A549 (cell line): ENCODE results near the gene AHI1. TPM values are rescaled to one million over a fixed set of nuclear protein-coding genes. Genes with fewer than 3 reads are reported as not detected.

Source experiments
- ATAC-seq, 2 experiments: fragments of 200-7000 bp in 1 of 2; fragments of >200 bp in 1 of 2; cut with Nextera tagmentation in 1 of 2; cut with Tn5 transposase in 1 of 2; 3 replicates each; pipeline versions ENCODE4 v1.8.0 to v1.9.1; 2018 to 2020; ENCODE audit warnings: mild to moderate bottlenecking in 1 of 2, moderate library complexity in 1 of 2
- CTCF ChIA-PET: fragments of 300-600 bp; sonication (Branson Sonifier 250); formaldehyde crosslinking; extraction: SDS; loops from one replicate; lab custom pipeline; 2021; ENCODE audit warnings: antibody characterized with exemption, inconsistent platforms; lab: Yijun Ruan, JAX
- POLR2A ChIA-PET: fragments of 350-600 bp; formaldehyde crosslinking; extraction: SDS; loops from one replicate; lab custom pipeline; 2021; ENCODE audit warnings: antibody characterized with exemption, inconsistent platforms; lab: Yijun Ruan, JAX
- DNase-seq, 2 experiments: peaks; one replicate each; pipeline versions ENCODE4 v3.0.0 to v3.0.0-alpha.2; 2011 to 2016; ENCODE audit warnings: low read depth in 1 of 2, low spot score in 1 of 2
- FAIRE-seq: peaks from 2 replicates; lab custom pipeline; 2011; peaks lifted over from hg19 to GRCh38; lab: Jason Lieb, UNC
- H3K27ac ChIP-seq, 2 experiments: fragments of >200 bp; sonication (Bioruptor Twin); formaldehyde crosslinking; 3 replicates each; pipeline ENCODE4 v1.5.1; 2016 to 2017
- H3K4me1 ChIP-seq: fragments of >200 bp; sonication (Bioruptor Twin); formaldehyde crosslinking; 3 replicates; pipeline ENCODE4 v1.6.1; 2016
- H3K4me2 ChIP-seq: fragments of >200 bp; sonication (Bioruptor Twin); formaldehyde crosslinking; 3 replicates; pipeline ENCODE4 v1.6.1; 2016
- H3K4me3 ChIP-seq: fragments of >200 bp; sonication (Bioruptor Twin); formaldehyde crosslinking; 3 replicates; pipeline ENCODE4 v1.5.1; 2016
- H3K9me3 ChIP-seq: fragments of >200 bp; sonication (Bioruptor Twin); formaldehyde crosslinking; 3 replicates; pipeline ENCODE4 v1.6.1; 2016
- BCL3 ChIP-seq: fragments of >200 bp; sonication (Bioruptor Twin); formaldehyde crosslinking; IDR thresholded peaks from 3 replicates; pipeline ENCODE4 v1.6.1; 2016
- CHD2 ChIP-seq: fragments of 150-350 bp; IDR thresholded peaks from 2 replicates; pipeline ENCODE4 v1.6.1; 2014; ENCODE audit warnings: low read length; ENCODE audit not compliant: partially characterized antibody
- EHF ChIP-seq: fragments of 250-450 bp; sonication (Bioruptor Pico); IDR thresholded peaks from 2 replicates; pipeline ENCODE4 v1.5.0; 2020; ENCODE audit warnings: mild to moderate bottlenecking
- ELK1 ChIP-seq: fragments of 150-350 bp; IDR thresholded peaks from 2 replicates; pipeline ENCODE4 v1.6.1; 2014; ENCODE audit warnings: low read depth, mild to moderate bottlenecking, low read length
- ESRRA ChIP-seq: fragments of 150-350 bp; IDR thresholded peaks from 2 replicates; pipeline ENCODE4 v1.6.1; 2014; ENCODE audit warnings: mild to moderate bottlenecking, low read length, borderline replicate concordance
- FOSB ChIP-seq: fragments of 250-450 bp; sonication (Bioruptor Pico); IDR thresholded peaks from 2 replicates; pipeline ENCODE4 v1.5.0; 2020; ENCODE audit warnings: mild to moderate bottlenecking, moderate library complexity
- FOSL2 ChIP-seq, 2 experiments: fragments of 450-650 bp in 1 of 2; fragments of >200 bp in 1 of 2; sonication (Bioruptor Twin) in 1 of 2; formaldehyde crosslinking; IDR thresholded peaks; 2 replicates each; pipeline versions ENCODE4 v1.5.0 to v1.6.1; 2016 to 2020; ENCODE audit warnings: mild to moderate bottlenecking in 1 of 2, moderate library complexity in 1 of 2
- GATA3 ChIP-seq: IDR thresholded peaks from 2 replicates; pipeline ENCODE4 v1.6.1; 2012; ENCODE audit warnings: borderline replicate concordance
- HDAC2 ChIP-seq: fragments of 200-600 bp; sonication (generic); IDR thresholded peaks from 2 replicates; pipeline ENCODE4 v1.6.1; 2016
- HES2 ChIP-seq: fragments of >200 bp; sonication (Bioruptor Twin); formaldehyde crosslinking; IDR thresholded peaks from 2 replicates; pipeline ENCODE4 v1.6.1; 2016
- HEYL ChIP-seq: fragments of 250-450 bp; sonication (Bioruptor Pico); IDR thresholded peaks from 2 replicates; pipeline ENCODE4 v1.8.0; 2021; ENCODE audit warnings: mild to moderate bottlenecking, moderate library complexity
- HMGXB4 ChIP-seq: fragments of 250-450 bp; sonication (Bioruptor Pico); IDR thresholded peaks from 2 replicates; pipeline ENCODE4 v1.5.0; 2021; ENCODE audit warnings: mild to moderate bottlenecking, moderate library complexity, borderline replicate concordance
- HOXA7 ChIP-seq: fragments of 250-450 bp; sonication (Bioruptor Pico); IDR thresholded peaks from 2 replicates; pipeline ENCODE4 v1.5.0; 2020; ENCODE audit warnings: mild to moderate bottlenecking, moderate library complexity
- HOXB13 ChIP-seq: fragments of 250-450 bp; sonication (Bioruptor Pico); IDR thresholded peaks from 2 replicates; pipeline ENCODE4 v1.5.0; 2020; ENCODE audit warnings: low read depth, mild to moderate bottlenecking, moderate library complexity
- HOXB5 ChIP-seq: fragments of 250-450 bp; sonication (Bioruptor Pico); IDR thresholded peaks from 2 replicates; pipeline ENCODE4 v1.5.0; 2020; ENCODE audit warnings: mild to moderate bottlenecking, moderate library complexity
- JUN ChIP-seq, 2 experiments: fragments of >200 bp; sonication (Bioruptor Twin); formaldehyde crosslinking; IDR thresholded peaks; 2 replicates in 1 of 2; 3 replicates in 1 of 2; pipeline ENCODE4 v1.6.1; 2016 to 2017
- KDM5A ChIP-seq: fragments of 200-600 bp; sonication (generic); IDR thresholded peaks from 2 replicates; pipeline ENCODE4 v1.6.1; 2016; ENCODE audit warnings: antibody characterized with exemption, mild to moderate bottlenecking
- MAFK ChIP-seq: fragments of 450-650 bp; IDR thresholded peaks from 2 replicates; pipeline ENCODE4 v1.6.1; 2014; ENCODE audit not compliant: partially characterized antibody
- MYC ChIP-seq: IDR thresholded peaks from 2 replicates; pipeline ENCODE4 v1.6.1; 2012; ENCODE audit warnings: mild to moderate bottlenecking, inconsistent platforms, low read length, improper control_type of control experiment, borderline replicate concordance
- NFE2L2 ChIP-seq: fragments of 150-350 bp; conservative IDR thresholded peaks from 2 replicates; pipeline ENCODE4 v1.6.1; 2014; ENCODE audit warnings: low read length
- PHF8 ChIP-seq: fragments of 200-600 bp; sonication (generic); IDR thresholded peaks from 2 replicates; pipeline ENCODE4 v1.6.1; 2016; ENCODE audit warnings: low read depth, mild to moderate bottlenecking, antibody characterized with exemption, moderate library complexity, borderline replicate concordance
- POLR2AphosphoS2 ChIP-seq: conservative IDR thresholded peaks from 2 replicates; pipeline ENCODE4 v1.6.1; 2012; ENCODE audit warnings: low read length, improper control_type of control experiment, inconsistent platforms
- REST ChIP-seq: fragments of 200-600 bp; sonication (generic); IDR thresholded peaks from 2 replicates; pipeline ENCODE4 v1.6.1; 2016; ENCODE audit warnings: antibody characterized with exemption, mild to moderate bottlenecking, moderate library complexity
- SREBF2 ChIP-seq: fragments of 450-650 bp; IDR thresholded peaks from 2 replicates; pipeline ENCODE4 v1.6.1; 2014; ENCODE audit warnings: mild to moderate bottlenecking, moderate library complexity
- TFCP2L1 ChIP-seq: fragments of 250-450 bp; sonication (Bioruptor Pico); IDR thresholded peaks from 2 replicates; pipeline ENCODE4 v1.5.0; 2021; ENCODE audit warnings: mild to moderate bottlenecking
- ZFP36 ChIP-seq: fragments of 450-650 bp; IDR thresholded peaks from 2 replicates; pipeline ENCODE4 v1.6.1; 2014; ENCODE audit warnings: borderline replicate concordance; ENCODE audit not compliant: partially characterized antibody
- polyA plus RNA-seq, 4 experiments: library from polyadenylated mRNA; depleted of rRNA in 3 of 4; stranded (reverse); fragments of >200 nt; fragmentation: RNase III in 1 of 4; extraction: RNeasy Plus Mini Kit Qiagen cat#74134 plus additional on column Dnase treatment in 1 of 4; gene quantifications; 2 replicates in 3 of 4; 3 replicates in 1 of 4; pipeline ENCODE4 v1.2.3, GENCODE V29; 2011 to 2017

AHI1 gene
- polyA plus RNA-seq, 2 of the 4 experiments (the other 2 are of a cell fraction), result 24.7 to 50.8 TPM

GRCh38 chr6:135382182-135382628 lies 115.3 kb downstream of the AHI1 start (continued):
- TF ChIP-seq HMGXB4 (CRISPR knock-in tag) (no peak), CHD2 (no peak), HES2 (no peak), ZFP36 (no peak), HEYL (CRISPR knock-in tag) (no peak), HOXB13 (CRISPR knock-in tag) (no peak), BCL3 (no peak), NFE2L2 (no peak)

GRCh38 chr6:135380793-135381192 lies 116.7 kb downstream of the AHI1 start:
- H3K4me2 ChIP-seq, result no peak overlapping the region
- no peaks in the 10 kb centered on the region for H3K4me1 ChIP-seq
- no peaks in the 10 kb centered on the region for H3K9me3 ChIP-seq
- no peak overlapping the region for H3K4me3 ChIP-seq
- CTCF ChIA-PET, result interaction anchor here (0.6 kb wide), 1 partner anchor 845 kb away, joined by 3 read pairs; no protein-coding TSS in a partner anchor
- FAIRE-seq (no peak), DNase-seq (no peak), ATAC-seq (no peak)
- H3K27ac ChIP-seq, result no peak overlapping the region
- POLR2A ChIA-PET, result no interaction called here
- TF ChIP-seq GATA3 (no peak), FOSL2 (IDR thresholded peaks at IDR 0.05) (no peak), FOSL2 (CRISPR knock-in tag; IDR thresholded peaks at IDR 0.05) (no peak), CHD2 (no peak), MAFK (no peak), SREBF2 (no peak), REST (no peak), ESRRA (no peak), TFCP2L1 (CRISPR knock-in tag) (no peak), PHF8 (no peak), KDM5A (no peak), HEYL (CRISPR knock-in tag) (no peak), JUN (IDR thresholded peaks at IDR 0.05) (no peak)
- TF ChIP-seq, all 56 proteins: peak for 0

- Histone ChIP-seq H3K4me1 (no peaks in the 10 kb centered on the region), H3K4me3 (no peak overlapping the region), H3K27ac (no peak overlapping the region), H3K9me3 (no peaks in the 10 kb centered on the region), H3K4me2 (no peak overlapping the region)
- CTCF ChIA-PET, result no interaction called here
- no peak for DNase-seq
- POLR2A ChIA-PET, result no interaction called here
- ATAC-seq, result no peak
- FAIRE-seq, result no peak
- TF ChIP-seq POLR2AphosphoS2 (no peak), BCL3 (no peak), HOXA7 (CRISPR knock-in tag) (no peak), HOXB13 (CRISPR knock-in tag) (no peak), MYC (no peak), HDAC2 (no peak), TFCP2L1 (CRISPR knock-in tag) (no peak), EHF (CRISPR knock-in tag) (no peak), HOXB5 (no peak), ELK1 (no peak), HEYL (CRISPR knock-in tag) (no peak), FOSB (no peak)
Measured at GRCh38 chr6:135379647-135380046, 117.9 kb downstream of the AHI1 start.
